Nephron progenitor cell (in vitro differentiated cells): Measurements from ENCODE around the gene PLEKHG2.
A peak's percentile ranks its signal among the peaks of the same experiment; 100 is the strongest.

ENCODE experiments used
- DNase-seq: peaks from one replicate; pipeline ENCODE4 v3.0.0; 2021
- H3K27ac Mint-ChIP-seq: 2 replicates; pipeline ENCODE4 v1.8.0; 2021; ENCODE audit warnings: mild to moderate bottlenecking, moderate library complexity, mixed read lengths
- H3K27me3 Mint-ChIP-seq: 2 replicates; pipeline ENCODE4 v1.8.0; 2021; ENCODE audit warnings: mild to moderate bottlenecking, low read depth, mixed read lengths; ENCODE audit not compliant: poor library complexity
- H3K36me3 Mint-ChIP-seq: 2 replicates; pipeline ENCODE4 v1.8.0; 2021; ENCODE audit warnings: low read depth, mixed read lengths
- H3K4me1 Mint-ChIP-seq: 2 replicates; pipeline ENCODE4 v1.8.0; 2021; ENCODE audit warnings: mixed read lengths
- H3K4me3 Mint-ChIP-seq: 2 replicates; pipeline ENCODE4 v1.8.0; 2021; ENCODE audit warnings: mild to moderate bottlenecking, moderate library complexity, mixed read lengths
- H3K9me3 Mint-ChIP-seq: 2 replicates; pipeline ENCODE4 v1.8.0; 2021; ENCODE audit warnings: mild to moderate bottlenecking, moderate library complexity, mixed read lengths
- TF ChIP-seq, protein P1 (sequence below): fragments of 200-600 bp; sonication (generic); IDR thresholded peaks from 2 replicates; pipeline ENCODE4 v1.5.0; 2021; ENCODE audit warnings: antibody characterized with exemption

PLEKHG2 gene

DNA sequence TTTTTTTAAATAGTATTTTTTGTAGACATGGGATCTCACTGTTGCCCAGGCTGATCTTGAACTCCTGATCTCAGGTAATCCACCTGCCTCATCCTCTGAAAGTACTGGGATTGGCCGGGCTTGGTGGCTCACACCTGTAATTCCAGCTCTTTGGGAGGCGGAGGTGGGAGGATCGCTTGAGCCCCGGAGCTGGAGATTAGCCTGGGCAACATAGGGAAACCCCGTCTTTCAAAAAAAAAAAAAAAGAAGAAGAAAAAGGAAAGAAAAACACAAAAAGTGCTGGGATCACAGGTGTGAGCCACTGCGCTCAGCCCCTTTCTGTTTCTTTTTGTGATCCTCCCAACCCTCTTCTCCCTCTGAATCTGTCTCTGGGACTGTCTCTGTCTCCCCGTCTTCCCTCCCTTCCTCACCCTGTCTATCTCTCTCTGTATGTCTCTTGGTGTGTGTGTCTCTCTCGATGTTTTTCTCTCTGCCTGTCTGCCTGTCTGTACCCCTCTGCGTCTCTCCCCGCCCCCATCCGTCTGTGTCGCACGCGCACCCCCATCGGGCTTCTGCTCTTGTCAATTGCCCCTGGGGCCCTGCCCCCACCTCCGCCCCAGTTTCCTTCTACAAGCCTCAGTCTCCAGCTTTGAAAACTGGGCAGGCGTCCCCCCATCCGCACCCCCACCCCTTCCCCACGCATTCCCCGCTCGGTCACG lies 6.4 kb upstream of the PLEKHG2 start:
- Mint-ChIP-seq H3K27me3 (peaks cover 11% of the 10 kb centered on the region), H3K36me3 (no peaks in the 10 kb centered on the region), H3K4me1 (peaks cover 70% of the 10 kb centered on the region), H3K9me3 (no peaks in the 10 kb centered on the region), H3K27ac (peak overlapping the region; percentile 12), H3K4me3 (peak overlapping the region; percentile 85)
- DNase-seq: no peak
- TF ChIP-seq, protein P1, sequence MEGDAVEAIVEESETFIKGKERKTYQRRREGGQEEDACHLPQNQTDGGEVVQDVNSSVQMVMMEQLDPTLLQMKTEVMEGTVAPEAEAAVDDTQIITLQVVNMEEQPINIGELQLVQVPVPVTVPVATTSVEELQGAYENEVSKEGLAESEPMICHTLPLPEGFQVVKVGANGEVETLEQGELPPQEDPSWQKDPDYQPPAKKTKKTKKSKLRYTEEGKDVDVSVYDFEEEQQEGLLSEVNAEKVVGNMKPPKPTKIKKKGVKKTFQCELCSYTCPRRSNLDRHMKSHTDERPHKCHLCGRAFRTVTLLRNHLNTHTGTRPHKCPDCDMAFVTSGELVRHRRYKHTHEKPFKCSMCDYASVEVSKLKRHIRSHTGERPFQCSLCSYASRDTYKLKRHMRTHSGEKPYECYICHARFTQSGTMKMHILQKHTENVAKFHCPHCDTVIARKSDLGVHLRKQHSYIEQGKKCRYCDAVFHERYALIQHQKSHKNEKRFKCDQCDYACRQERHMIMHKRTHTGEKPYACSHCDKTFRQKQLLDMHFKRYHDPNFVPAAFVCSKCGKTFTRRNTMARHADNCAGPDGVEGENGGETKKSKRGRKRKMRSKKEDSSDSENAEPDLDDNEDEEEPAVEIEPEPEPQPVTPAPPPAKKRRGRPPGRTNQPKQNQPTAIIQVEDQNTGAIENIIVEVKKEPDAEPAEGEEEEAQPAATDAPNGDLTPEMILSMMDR: no peak

DNA sequence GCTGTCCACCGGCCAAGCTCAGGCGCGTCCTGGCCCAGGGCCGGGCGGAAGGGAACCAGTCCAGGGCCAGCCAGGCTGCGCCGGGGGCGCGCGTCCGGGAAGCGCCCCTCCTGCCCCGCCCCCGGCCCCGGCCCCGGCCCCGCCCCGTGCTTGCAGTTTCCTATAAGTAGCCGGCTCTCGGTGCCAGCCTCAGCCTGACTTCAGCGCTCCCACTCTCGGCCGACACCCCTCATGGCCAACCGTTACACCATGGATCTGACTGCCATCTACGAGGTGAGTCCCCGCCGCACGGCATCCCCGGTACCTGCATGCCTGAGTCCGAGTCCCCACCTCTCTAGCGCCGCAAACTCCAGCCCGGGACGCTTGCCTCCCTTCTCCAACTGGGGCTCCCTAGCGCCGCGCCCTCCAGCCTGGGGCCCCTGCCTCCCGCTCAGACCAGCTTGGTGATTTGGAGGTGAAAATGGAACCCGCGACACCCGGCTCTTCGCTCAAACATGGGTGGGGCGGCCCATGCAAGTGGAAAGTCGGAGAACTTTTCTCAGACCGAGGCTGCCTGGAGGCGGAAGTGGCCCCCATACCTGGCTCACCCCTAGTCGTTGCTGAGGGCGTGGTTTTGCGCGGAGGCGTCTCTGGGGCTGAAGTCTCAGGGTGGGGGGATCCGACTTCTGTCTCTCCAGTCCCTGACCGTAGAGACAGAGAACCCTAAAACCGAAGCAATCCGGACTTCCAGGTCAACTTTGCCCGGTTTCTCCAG lies 5.6 kb upstream of the PLEKHG2 start, which contains the start of gene ZFP36:
ZFP36 (plus strand) TSS at position 192 of the 754 bp plus-strand sequence; CDS start at position 250, 58 bp downstream.
- H3K27me3 Mint-ChIP-seq: peaks cover 11% of the 10 kb centered on the region
- H3K36me3 Mint-ChIP-seq: no peaks in the 10 kb centered on the region
- TF ChIP-seq, protein P1: no peak
- peak; percentile 85 for DNase-seq
- H3K4me3 Mint-ChIP-seq: peak within 1 kb of the TSS; percentile 89
- H3K27ac Mint-ChIP-seq: peak within 1 kb of the TSS; percentile 12
- H3K4me1 Mint-ChIP-seq: peaks cover 70% of the 10 kb centered on the region
- H3K9me3 Mint-ChIP-seq: no peaks in the 10 kb centered on the region

DNA sequence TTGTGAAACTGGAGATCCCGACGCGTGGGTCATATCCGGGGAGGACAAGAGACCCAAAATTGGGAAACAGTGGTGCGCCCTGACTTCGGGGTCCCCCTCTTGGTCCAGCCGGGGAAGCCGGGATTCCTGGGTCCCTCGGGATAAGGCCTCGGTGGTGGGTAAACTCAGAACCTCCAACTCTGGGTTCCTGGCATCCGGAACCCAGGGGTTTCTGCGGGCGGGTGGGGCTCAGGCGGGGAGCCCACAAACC lies 5.1 kb upstream of the PLEKHG2 start:
- H3K4me1 Mint-ChIP-seq: peaks cover 65% of the 10 kb centered on the region
- H3K9me3 Mint-ChIP-seq: no peaks in the 10 kb centered on the region

DNA sequence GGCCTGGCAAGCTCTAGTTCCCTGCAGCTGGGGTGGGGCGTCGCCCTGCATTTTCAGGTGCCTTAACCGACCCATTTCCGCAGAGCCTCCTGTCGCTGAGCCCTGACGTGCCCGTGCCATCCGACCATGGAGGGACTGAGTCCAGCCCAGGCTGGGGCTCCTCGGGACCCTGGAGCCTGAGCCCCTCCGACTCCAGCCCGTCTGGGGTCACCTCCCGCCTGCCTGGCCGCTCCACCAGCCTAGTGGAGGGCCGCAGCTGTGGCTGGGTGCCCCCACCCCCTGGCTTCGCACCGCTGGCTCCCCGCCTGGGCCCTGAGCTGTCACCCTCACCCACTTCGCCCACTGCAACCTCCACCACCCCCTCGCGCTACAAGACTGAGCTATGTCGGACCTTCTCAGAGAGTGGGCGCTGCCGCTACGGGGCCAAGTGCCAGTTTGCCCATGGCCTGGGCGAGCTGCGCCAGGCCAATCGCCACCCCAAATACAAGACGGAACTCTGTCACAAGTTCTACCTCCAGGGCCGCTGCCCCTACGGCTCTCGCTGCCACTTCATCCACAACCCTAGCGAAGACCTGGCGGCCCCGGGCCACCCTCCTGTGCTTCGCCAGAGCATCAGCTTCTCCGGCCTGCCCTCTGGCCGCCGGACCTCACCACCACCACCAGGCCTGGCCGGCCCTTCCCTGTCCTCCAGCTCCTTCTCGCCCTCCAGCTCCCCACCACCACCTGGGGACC lies 4.6 kb upstream of the PLEKHG2 start:
- Mint-ChIP-seq H3K4me1 (peaks cover 61% of the 10 kb centered on the region), H3K4me3 (peak overlapping the region; percentile 89), H3K27me3 (peaks cover 11% of the 10 kb centered on the region), H3K9me3 (no peaks in the 10 kb centered on the region), H3K36me3 (no peaks in the 10 kb centered on the region), H3K27ac (no peak overlapping the region)
- TF ChIP-seq, protein P1: no peak
- DNase-seq: no peak

More for the DNA sequence above, 5.1 kb upstream of the PLEKHG2 start:
- Mint-ChIP-seq H3K4me3 (peak overlapping the region; percentile 89), H3K27me3 (peaks cover 11% of the 10 kb centered on the region), H3K27ac (no peak overlapping the region), H3K36me3 (no peaks in the 10 kb centered on the region)
- no peak for DNase-seq
- TF ChIP-seq, protein P1: no peak

DNA sequence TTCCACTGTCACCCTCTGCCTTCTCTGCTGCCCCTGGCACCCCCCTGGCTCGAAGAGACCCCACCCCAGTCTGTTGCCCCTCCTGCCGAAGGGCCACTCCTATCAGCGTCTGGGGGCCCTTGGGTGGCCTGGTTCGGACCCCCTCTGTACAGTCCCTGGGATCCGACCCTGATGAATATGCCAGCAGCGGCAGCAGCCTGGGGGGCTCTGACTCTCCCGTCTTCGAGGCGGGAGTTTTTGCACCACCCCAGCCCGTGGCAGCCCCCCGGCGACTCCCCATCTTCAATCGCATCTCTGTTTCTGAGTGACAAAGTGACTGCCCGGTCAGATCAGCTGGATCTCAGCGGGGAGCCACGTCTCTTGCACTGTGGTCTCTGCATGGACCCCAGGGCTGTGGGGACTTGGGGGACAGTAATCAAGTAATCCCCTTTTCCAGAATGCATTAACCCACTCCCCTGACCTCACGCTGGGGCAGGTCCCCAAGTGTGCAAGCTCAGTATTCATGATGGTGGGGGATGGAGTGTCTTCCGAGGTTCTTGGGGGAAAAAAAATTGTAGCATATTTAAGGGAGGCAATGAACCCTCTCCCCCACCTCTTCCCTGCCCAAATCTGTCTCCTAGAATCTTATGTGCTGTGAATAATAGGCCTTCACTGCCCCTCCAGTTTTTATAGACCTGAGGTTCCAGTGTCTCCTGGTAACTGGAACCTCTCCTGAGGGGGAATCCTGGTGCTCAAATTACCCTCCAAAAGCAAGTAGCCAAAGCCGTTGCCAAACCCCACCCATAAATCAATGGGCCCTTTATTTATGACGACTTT lies 3.9 kb upstream of the PLEKHG2 start:
- H3K4me1 Mint-ChIP-seq: peaks cover 59% of the 10 kb centered on the region
- TF ChIP-seq, protein P1: no peak
- no peak for DNase-seq
- H3K36me3 Mint-ChIP-seq: no peaks in the 10 kb centered on the region
- H3K9me3 Mint-ChIP-seq: no peaks in the 10 kb centered on the region
- H3K27ac Mint-ChIP-seq: peak overlapping the region; percentile 48
- H3K4me3 Mint-ChIP-seq: peak overlapping the region; percentile 89
- peaks cover 11% of the 10 kb centered on the region for H3K27me3 Mint-ChIP-seq
